Measurements from ENCODE around the gene CEP70. TPM values are rescaled to one million over a fixed set of nuclear protein-coding genes. Genes with fewer than 3 reads are reported as not detected.

CEP70 gene
- total RNA-seq, 1 experiment from 2014 or later: 64.5 TPM

GRCh38 chr3:138642226-138642926 is 48.3 kb upstream of the CEP70 start:
- no peak overlapping the region for H3K4me3 ChIP-seq (ENCODE audit: low read depth in 2 of 2, low read length in 2 of 2)
- TF ChIP-seq TCF7L2 (IDR thresholded peaks at IDR 0.05; ENCODE audit: low read depth, low read length): no peak
- TF ChIP-seq SIN3A (IDR thresholded peaks at IDR 0.05; ENCODE audit: borderline replicate concordance, insufficient read depth, low read depth, low read length): no peak
- no peaks in the 10 kb centered on the region for H3K27me3 ChIP-seq (ENCODE audit: control insufficient read depth, insufficient read depth, low read length)
- intact Hi-C loops (cut with micrococcal nuclease; ENCODE audit: unreplicated experiment) (no loop called here), in situ Hi-C loops (cut with HindIII; ENCODE audit: low pct_unique_long_range_greater_than_20kb, low sequenced_read_pairs) (no loop called here)
- ChIA-PET CTCF (interaction anchor here (0.6 kb wide), 1 partner anchor 46 kb away, joined by 3 read pairs; no protein-coding TSS in a partner anchor), POLR2A (no interaction called here)
- DNase-seq (ENCODE audit: low read depth, low spot score): no peak
- H3K4me1 ChIP-seq (ENCODE audit: control insufficient read depth, insufficient read depth, low read length): no peaks in the 10 kb centered on the region
- H3K27ac ChIP-seq (ENCODE audit: low read length): no peak overlapping the region
- ATAC-seq: no peak
- no peaks in the 10 kb centered on the region for H3K36me3 ChIP-seq (ENCODE audit: control insufficient read depth, insufficient read depth, low read length)
- BruUV-seq (replicated peaks): no TSS peak
- H3K9me3 ChIP-seq (ENCODE audit: control insufficient read depth, insufficient read depth, low read depth, low read length): peaks cover 6% of the 10 kb centered on the region; the same call in 1 of the 2 replicates

- in situ Hi-C loops (cut with HindIII; ENCODE audit: low pct_unique_long_range_greater_than_20kb, low sequenced_read_pairs): no loop called here
Observed at GRCh38 chr3:138640537-138640936, 46.5 kb upstream of the CEP70 start.

More at GRCh38 chr3:138640537-138640936, 46.5 kb upstream of the CEP70 start:
- peak; percentile 83 for ATAC-seq
- BruUV-seq (replicated peaks): no TSS peak
- no peak for DNase-seq (ENCODE audit: low read depth, low spot score)
- H3K27ac ChIP-seq (ENCODE audit: low read length): no peak overlapping the region
- CTCF ChIA-PET: no interaction called here
- TF ChIP-seq REST (IDR thresholded peaks at IDR 0.05; ENCODE audit: insufficient read depth in 1 of 2, low read depth in 2 of 2, low read length in 1 of 2) (no peak), CTCF (IDR thresholded peaks at IDR 0.05) (no peak), SIN3A (IDR thresholded peaks at IDR 0.05; ENCODE audit: borderline replicate concordance, insufficient read depth, low read depth, low read length) (no peak), POLR2AphosphoS5 (IDR thresholded peaks at IDR 0.05; ENCODE audit: low read depth, low read length) (no peak; the same call in 1 of the 2 replicates), TCF7L2 (IDR thresholded peaks at IDR 0.05; ENCODE audit: low read depth, low read length) (no peak)
- H3K4me3 ChIP-seq (ENCODE audit: low read depth in 2 of 2, low read length in 2 of 2): no peak overlapping the region
- no peaks in the 10 kb centered on the region for H3K4me1 ChIP-seq (ENCODE audit: control insufficient read depth, insufficient read depth, low read length)
- intact Hi-C loops (cut with micrococcal nuclease; ENCODE audit: unreplicated experiment): no loop called here
- H3K36me3 ChIP-seq (ENCODE audit: control insufficient read depth, insufficient read depth, low read length): no peaks in the 10 kb centered on the region
- no peaks in the 10 kb centered on the region for H3K27me3 ChIP-seq (ENCODE audit: control insufficient read depth, insufficient read depth, low read length)
- H3K9me3 ChIP-seq (ENCODE audit: control insufficient read depth, insufficient read depth, low read depth, low read length): no peaks in the 10 kb centered on the region; the same call in 1 of the 2 replicates
- POLR2A ChIA-PET: no interaction called here
